Erythroblast (primary cell): ENCODE results near the gene WASF2.

Experiments used
- GATA1 ChIP-seq: IDR thresholded peaks from 2 replicates; pipeline ENCODE4 v1.6.1; 2011; ENCODE audit warnings: low read depth, mild to moderate bottlenecking, control low read depth, low read length, moderate library complexity
- POLR2A ChIP-seq: IDR thresholded peaks from 2 replicates; pipeline ENCODE4 v1.6.1; 2011; ENCODE audit warnings: mild to moderate bottlenecking, low read length

GRCh38 chr1:27445177-27445936, 44.6 kb downstream of the WASF2 start:
- TF ChIP-seq POLR2A (no peak), GATA1 (no peak)
